ENCODE results near the gene GOLGA8F.
"Not testable (repeated sequence)": the region's sequence is repeated elsewhere in the genome, so short reads cannot be mapped to it uniquely, and the experiment has no call there.

DNA sequence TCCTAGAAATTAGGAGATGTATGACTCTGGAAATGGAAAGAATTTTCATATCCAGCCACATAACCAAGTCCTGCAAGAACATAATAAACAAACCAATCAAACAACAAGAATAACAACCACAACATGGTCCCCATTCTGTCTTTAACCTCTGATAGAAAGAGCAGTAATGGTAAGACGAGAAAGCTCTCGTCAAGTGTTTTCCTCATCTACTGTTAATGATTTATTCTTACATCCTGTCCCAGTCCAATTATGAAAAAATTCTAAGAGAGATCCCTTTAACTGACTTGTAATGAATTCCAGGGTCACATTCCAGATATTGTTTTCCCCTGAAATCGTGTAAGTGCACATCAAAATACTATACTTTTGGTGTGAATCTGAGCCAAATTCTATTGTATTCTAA is 57.1 kb downstream of the GOLGA8F start:
- TF ChIP-seq CTCF, POLR2AphosphoS5 (IDR thresholded peaks at IDR 0.05): not testable (repeated sequence)

All from stomach (tissue), 4 donors.